Uterus (tissue), 2 donors: ENCODE results near the gene CNTFR.

Source experiments
- CTCF ChIP-seq, 4 experiments: fragments of 200-600 bp in 2 of 4; fragments of 450-650 bp in 2 of 4; sonication (generic) in 2 of 4; IDR thresholded peaks; one replicate each; pipeline ENCODE4 v1.5.1; 2016 to 2019; ENCODE audit warnings: antibody characterized with exemption in 4 of 4, mild to moderate bottlenecking in 2 of 4, moderate library complexity in 1 of 4
- POLR2A ChIP-seq, 2 donors: fragments of 450-650 bp; IDR thresholded peaks; one replicate each; pipeline ENCODE4 v1.6.1; 2016; ENCODE audit warnings: antibody characterized with exemption in 2 of 2, mild to moderate bottlenecking in 1 of 2, moderate library complexity in 1 of 2

- TF ChIP-seq CTCF (IDR thresholded peaks at IDR 0.05) = no peak
- TF ChIP-seq POLR2A (IDR thresholded peaks at IDR 0.05) = no peak
These were observed 52.8 kb downstream of the CNTFR start for GRCh38 chr9:34536685-34537084.
